ENCODE data around the gene STH. TPM values are rescaled to one million over a fixed set of nuclear protein-coding genes. Genes with fewer than 3 reads are reported as not detected.

STH gene
- total and polyA plus RNA-seq, 4 experiments from 2014 or later = not detected

DNA sequence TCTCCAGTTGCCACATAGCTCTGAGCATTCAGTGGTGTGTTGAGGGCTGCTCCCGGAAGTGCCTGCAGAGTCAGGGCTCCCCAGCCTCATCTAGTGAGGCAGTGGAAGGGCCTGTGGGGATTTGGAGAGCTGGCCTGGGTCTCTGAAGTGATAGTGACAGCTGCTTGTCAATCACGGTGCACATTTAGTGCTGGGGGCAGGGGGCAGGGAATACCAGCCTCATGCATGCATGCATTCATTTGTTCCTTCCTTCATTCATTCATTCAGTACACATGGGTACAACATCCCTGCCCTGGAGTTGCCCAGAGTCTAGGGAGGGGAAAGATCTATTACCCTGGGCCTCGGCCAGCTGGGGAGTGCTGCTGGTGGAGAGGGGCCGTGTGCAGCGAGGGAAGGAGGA lies 11.3 kb upstream of the STH start:
- H3K27ac Mint-ChIP-seq = no peak overlapping the region
- ChIA-PET POLR2A (ENCODE audit: partially characterized antibody) (no interaction called here), CTCF (ENCODE audit: partially characterized antibody) (interaction anchor here (1.0 to 1.1 kb wide), 2 partner anchors 15 to 16 kb away, joined by 3 read pairs; no protein-coding TSS in a partner anchor)
- Histone ChIP-seq H3K9me3 (ENCODE audit: control insufficient read depth in 1 of 2, low read length in 2 of 2) (no peaks in the 10 kb centered on the region), H3K27me3 (ENCODE audit: insufficient read depth, low read length) (no peaks in the 10 kb centered on the region), H3K4me1 (ENCODE audit: insufficient read depth, low read length) (no peaks in the 10 kb centered on the region), H3K4me3 (ENCODE audit: low read length in 2 of 2) (no peak overlapping the region), H3K36me3 (ENCODE audit: insufficient read depth, low read length) (no peaks in the 10 kb centered on the region), H3K27ac (ENCODE audit: low read depth, low read length) (no peak overlapping the region)
- peaks cover 0 to 6% (median 0%) of the 10 kb centered on the region in 4 donors for H3K4me1 Mint-ChIP-seq
- H3K4me3 Mint-ChIP-seq = no peak overlapping the region
- H3K9me3 Mint-ChIP-seq = peaks cover 0 to 3% (median 0%) of the 10 kb centered on the region in 8 donors
- peaks cover 0 to 1% of the 10 kb centered on the region in 2 donors for H3K27me3 Mint-ChIP-seq
- intact Hi-C loops (cut with micrococcal nuclease) = no loop called here
- H3K36me3 Mint-ChIP-seq = no peaks in the 10 kb centered on the region
- DNase-seq = no peak

DNA sequence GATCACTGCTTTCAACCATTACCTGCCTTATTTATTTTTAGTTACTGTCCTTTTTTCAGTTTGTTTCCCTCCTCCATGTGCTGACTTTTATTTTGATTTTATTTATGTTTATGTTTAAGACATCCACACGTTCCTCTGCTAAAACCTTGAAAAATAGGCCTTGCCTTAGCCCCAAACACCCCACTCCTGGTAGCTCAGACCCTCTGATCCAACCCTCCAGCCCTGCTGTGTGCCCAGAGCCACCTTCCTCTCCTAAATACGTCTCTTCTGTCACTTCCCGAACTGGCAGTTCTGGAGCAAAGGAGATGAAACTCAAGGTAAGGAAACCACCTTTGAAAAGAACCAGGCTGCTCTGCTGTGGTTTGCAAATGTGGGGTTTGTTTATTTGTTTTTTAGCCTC lies 9.3 kb upstream of the STH start:
- POLR2A ChIA-PET (ENCODE audit: partially characterized antibody) = no interaction called here
- H3K27ac Mint-ChIP-seq = peak overlapping the region in 4 of 7 donors; percentile 19 to 64 (median 59)
- DNase-seq = no peak
- no peaks in the 10 kb centered on the region for H3K36me3 Mint-ChIP-seq
- no peak overlapping the region for H3K4me3 Mint-ChIP-seq
- no peaks in the 10 kb centered on the region for H3K9me3 ChIP-seq (ENCODE audit: control insufficient read depth in 1 of 2, low read length in 2 of 2)
- CTCF ChIA-PET (ENCODE audit: partially characterized antibody) = interaction anchor here (1.5 kb wide), 1 partner anchor 12 kb away, joined by 6 read pairs; no protein-coding TSS in a partner anchor
- no peak overlapping the region for H3K27ac ChIP-seq (ENCODE audit: low read depth, low read length)
- H3K4me3 ChIP-seq (ENCODE audit: low read length in 2 of 2) = no peak overlapping the region
- peaks cover 0 to 3% (median 0%) of the 10 kb centered on the region in 8 donors for H3K9me3 Mint-ChIP-seq
- H3K27me3 ChIP-seq (ENCODE audit: insufficient read depth, low read length) = no peaks in the 10 kb centered on the region
- H3K36me3 ChIP-seq (ENCODE audit: insufficient read depth, low read length) = no peaks in the 10 kb centered on the region
- H3K27me3 Mint-ChIP-seq = no peaks in the 10 kb centered on the region
- intact Hi-C loops (cut with micrococcal nuclease) = no loop called here
- H3K4me1 ChIP-seq (ENCODE audit: insufficient read depth, low read length) = no peaks in the 10 kb centered on the region
- H3K4me1 Mint-ChIP-seq = peaks cover 0 to 6% (median 0%) of the 10 kb centered on the region in 4 donors

DNA sequence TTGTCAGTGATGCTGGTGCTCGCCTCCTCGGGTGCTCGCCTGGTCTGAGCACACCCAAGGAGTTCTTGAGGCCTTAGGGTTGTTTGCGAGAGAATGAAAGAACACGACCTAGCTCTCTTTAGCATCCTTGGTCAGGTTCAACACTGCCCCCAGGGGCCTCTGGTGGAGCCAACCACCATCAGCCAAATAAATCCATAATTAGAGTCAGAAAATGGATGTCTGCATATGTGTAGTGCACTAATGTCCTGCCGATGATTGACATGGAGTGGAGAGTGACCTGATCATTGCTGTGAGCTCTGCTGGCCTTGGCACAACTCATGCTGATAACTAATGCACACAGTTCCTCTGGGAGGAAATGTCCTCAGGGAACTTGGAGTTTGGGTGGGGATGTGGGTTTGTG lies 8.2 kb upstream of the STH start:
- H3K9me3 ChIP-seq (ENCODE audit: control insufficient read depth in 1 of 2, low read length in 2 of 2) = no peaks in the 10 kb centered on the region
- Mint-ChIP-seq H3K9me3 (peaks cover 0 to under 1% (median 0%) of the 10 kb centered on the region in 8 donors), H3K36me3 (no peaks in the 10 kb centered on the region), H3K4me3 (no peak overlapping the region), H3K4me1 (peaks cover 0 to 1% (median 0%) of the 10 kb centered on the region in 4 donors), H3K27me3 (no peaks in the 10 kb centered on the region), H3K27ac (no peak overlapping the region)
- H3K27me3 ChIP-seq (ENCODE audit: insufficient read depth, low read length) = no peaks in the 10 kb centered on the region
- no peak overlapping the region for H3K4me3 ChIP-seq (ENCODE audit: low read length in 2 of 2)
- DNase-seq = no peak
- H3K4me1 ChIP-seq (ENCODE audit: insufficient read depth, low read length) = no peaks in the 10 kb centered on the region
- ChIA-PET POLR2A (ENCODE audit: partially characterized antibody) (interaction anchor here (0.6 kb wide), 1 partner anchor 30 kb away, joined by 3 read pairs; no protein-coding TSS in a partner anchor), CTCF (ENCODE audit: partially characterized antibody) (interaction anchor here (1.5 kb wide), 1 partner anchor 11 kb away, joined by 6 read pairs; no protein-coding TSS in a partner anchor)
- no peaks in the 10 kb centered on the region for H3K36me3 ChIP-seq (ENCODE audit: insufficient read depth, low read length)
- intact Hi-C loops (cut with micrococcal nuclease) = no loop called here
- H3K27ac ChIP-seq (ENCODE audit: low read depth, low read length) = no peak overlapping the region

DNA sequence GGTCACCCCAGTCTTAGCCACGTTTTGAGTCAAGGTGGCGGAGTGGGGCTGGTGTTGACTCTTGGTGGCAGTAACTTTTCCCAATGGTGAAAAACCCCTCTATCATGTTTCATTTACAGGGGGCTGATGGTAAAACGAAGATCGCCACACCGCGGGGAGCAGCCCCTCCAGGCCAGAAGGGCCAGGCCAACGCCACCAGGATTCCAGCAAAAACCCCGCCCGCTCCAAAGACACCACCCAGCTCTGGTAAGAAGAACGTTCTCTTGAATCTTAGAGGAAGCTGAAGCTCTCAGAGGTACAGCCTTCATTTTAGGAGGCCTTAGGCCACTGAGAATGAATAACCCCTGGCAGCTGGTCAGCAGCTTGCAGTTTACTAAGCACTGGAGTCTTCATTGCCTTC lies 7.7 kb upstream of the STH start:
- no peaks in the 10 kb centered on the region for H3K27me3 ChIP-seq (ENCODE audit: insufficient read depth, low read length)
- DNase-seq = no peak
- no peak overlapping the region for H3K4me3 ChIP-seq (ENCODE audit: low read length in 2 of 2)
- ChIA-PET POLR2A (ENCODE audit: partially characterized antibody) (no interaction called here), CTCF (ENCODE audit: partially characterized antibody) (interaction anchor here (1.5 kb wide), 1 partner anchor 11 kb away, joined by 6 read pairs; no protein-coding TSS in a partner anchor)
- Mint-ChIP-seq H3K4me1 (no peaks in the 10 kb centered on the region), H3K27me3 (no peaks in the 10 kb centered on the region), H3K4me3 (no peak overlapping the region), H3K36me3 (no peaks in the 10 kb centered on the region), H3K27ac (no peak overlapping the region), H3K9me3 (no peaks in the 10 kb centered on the region)
- intact Hi-C loops (cut with micrococcal nuclease) = no loop called here
- H3K4me1 ChIP-seq (ENCODE audit: insufficient read depth, low read length) = no peaks in the 10 kb centered on the region
- no peaks in the 10 kb centered on the region for H3K9me3 ChIP-seq (ENCODE audit: control insufficient read depth in 1 of 2, low read length in 2 of 2)
- H3K27ac ChIP-seq (ENCODE audit: low read depth, low read length) = no peak overlapping the region
- no peaks in the 10 kb centered on the region for H3K36me3 ChIP-seq (ENCODE audit: insufficient read depth, low read length)

DNA sequence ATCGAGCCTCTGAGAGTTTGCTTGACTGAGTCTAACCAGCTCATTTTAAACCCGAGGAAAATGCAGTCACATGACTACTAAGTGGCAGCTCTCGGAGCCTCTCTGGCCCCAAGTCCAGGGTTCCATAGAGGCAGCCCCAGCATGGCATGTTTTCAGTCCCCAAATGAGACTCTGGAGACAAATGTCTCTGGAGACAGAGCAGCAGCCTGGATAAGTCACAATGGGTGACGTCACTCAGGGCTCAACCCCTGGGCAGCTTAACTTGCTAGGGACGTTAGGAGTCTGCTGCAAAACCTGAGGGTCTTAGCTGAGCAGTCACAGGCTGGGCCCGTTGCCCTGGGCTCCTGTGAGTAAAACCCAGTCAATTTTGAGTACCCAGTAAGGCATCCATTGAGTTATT lies 6.9 kb upstream of the STH start:
- intact Hi-C loops (cut with micrococcal nuclease) = no loop called here
- CTCF ChIA-PET (ENCODE audit: partially characterized antibody) = no interaction called here
- H3K4me3 ChIP-seq (ENCODE audit: low read length in 2 of 2) = no peak overlapping the region

DNA sequence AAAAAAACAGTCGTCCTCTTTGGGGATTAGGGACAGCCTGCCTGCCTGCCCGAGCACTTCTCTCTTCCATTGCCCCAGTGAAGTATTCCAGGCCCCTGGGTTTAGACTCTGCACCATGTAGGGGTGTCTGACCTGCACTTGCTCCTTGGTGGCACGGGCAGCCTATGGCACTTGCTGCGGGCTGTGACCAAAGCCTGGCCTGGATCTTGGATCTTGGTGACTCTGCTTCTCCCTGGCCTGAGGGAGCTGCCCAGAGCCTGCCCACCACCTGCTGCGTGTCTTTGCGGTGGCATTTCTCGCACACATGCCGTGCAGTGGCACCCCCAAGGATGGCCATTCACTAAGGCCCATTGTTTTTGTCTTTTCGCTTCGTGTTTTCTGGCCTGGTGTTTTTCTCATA lies 6.1 kb upstream of the STH start:
- no peaks in the 10 kb centered on the region for H3K4me1 ChIP-seq (ENCODE audit: insufficient read depth, low read length)
- intact Hi-C loops (cut with micrococcal nuclease) = no loop called here
- DNase-seq = no peak
- no peaks in the 10 kb centered on the region for H3K9me3 ChIP-seq (ENCODE audit: control insufficient read depth in 1 of 2, low read length in 2 of 2)
- H3K4me3 Mint-ChIP-seq = no peak overlapping the region
- POLR2A ChIA-PET (ENCODE audit: partially characterized antibody) = no interaction called here
- no peaks in the 10 kb centered on the region for H3K27me3 ChIP-seq (ENCODE audit: insufficient read depth, low read length)
- H3K36me3 Mint-ChIP-seq = no peaks in the 10 kb centered on the region
- no peaks in the 10 kb centered on the region for H3K36me3 ChIP-seq (ENCODE audit: insufficient read depth, low read length)
- H3K27ac Mint-ChIP-seq = no peak overlapping the region
- no peaks in the 10 kb centered on the region for H3K9me3 Mint-ChIP-seq
- CTCF ChIA-PET (ENCODE audit: partially characterized antibody) = interaction anchor here (1.0 kb wide), 1 partner anchor 9 kb away, joined by 3 read pairs; no protein-coding TSS in a partner anchor
- H3K27ac ChIP-seq (ENCODE audit: low read depth, low read length) = no peak overlapping the region
- H3K27me3 Mint-ChIP-seq = no peaks in the 10 kb centered on the region
- H3K4me1 Mint-ChIP-seq = no peaks in the 10 kb centered on the region
- no peak overlapping the region for H3K4me3 ChIP-seq (ENCODE audit: low read length in 2 of 2)

More for the DNA sequence above, 6.9 kb upstream of the STH start:
- no peak overlapping the region for H3K4me3 Mint-ChIP-seq
- Histone ChIP-seq H3K36me3 (ENCODE audit: insufficient read depth, low read length) (no peaks in the 10 kb centered on the region), H3K27me3 (ENCODE audit: insufficient read depth, low read length) (no peaks in the 10 kb centered on the region), H3K27ac (ENCODE audit: low read depth, low read length) (no peak overlapping the region), H3K4me1 (ENCODE audit: insufficient read depth, low read length) (no peaks in the 10 kb centered on the region), H3K9me3 (ENCODE audit: control insufficient read depth in 1 of 2, low read length in 2 of 2) (no peaks in the 10 kb centered on the region)
- H3K27ac Mint-ChIP-seq = no peak overlapping the region
- H3K4me1 Mint-ChIP-seq = no peaks in the 10 kb centered on the region
- POLR2A ChIA-PET (ENCODE audit: partially characterized antibody) = no interaction called here
- DNase-seq = no peak
- no peaks in the 10 kb centered on the region for H3K36me3 Mint-ChIP-seq
- no peaks in the 10 kb centered on the region for H3K9me3 Mint-ChIP-seq
- no peaks in the 10 kb centered on the region for H3K27me3 Mint-ChIP-seq

DNA sequence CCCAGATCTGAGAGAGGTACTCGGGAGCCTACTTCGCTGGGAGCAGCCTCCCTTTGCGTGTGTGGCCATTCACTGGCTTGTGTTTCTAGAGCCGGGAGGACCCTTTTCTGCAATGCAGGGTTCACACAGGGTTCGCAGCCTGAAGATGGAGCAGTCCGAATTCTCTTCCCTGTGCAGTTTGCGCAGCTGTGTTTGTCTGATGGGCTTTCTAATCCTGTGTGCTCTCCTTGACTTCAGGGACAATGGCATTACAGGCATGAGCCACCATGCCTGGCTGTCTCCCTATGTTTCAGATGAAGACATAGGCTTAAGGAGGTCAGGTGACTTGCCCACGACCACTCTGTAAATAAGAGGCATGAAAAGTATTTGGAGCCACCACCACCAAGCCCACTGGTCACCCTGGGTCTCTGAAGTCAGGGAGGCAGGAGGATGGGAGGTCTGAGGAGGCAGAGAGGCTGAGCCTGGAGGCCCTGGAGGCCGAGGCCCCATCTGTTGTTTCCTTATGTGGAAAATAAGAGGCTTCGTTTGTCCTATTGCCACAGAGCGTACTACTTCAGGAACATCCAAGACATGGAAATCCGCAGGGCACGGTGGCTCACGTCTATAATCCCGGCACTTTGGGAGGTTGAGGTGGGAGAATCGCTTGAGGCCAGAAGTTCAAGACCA lies 5.0 kb upstream of the STH start:
- Mint-ChIP-seq H3K4me3 (no peak overlapping the region), H3K27ac (peak overlapping the region in 1 of 7 donors; percentile 57), H3K9me3 (no peaks in the 10 kb centered on the region), H3K27me3 (no peaks in the 10 kb centered on the region), H3K4me1 (no peaks in the 10 kb centered on the region), H3K36me3 (no peaks in the 10 kb centered on the region)
- Histone ChIP-seq H3K4me3 (ENCODE audit: low read length in 2 of 2) (no peak overlapping the region), H3K27ac (ENCODE audit: low read depth, low read length) (no peak overlapping the region), H3K36me3 (ENCODE audit: insufficient read depth, low read length) (no peaks in the 10 kb centered on the region), H3K4me1 (ENCODE audit: insufficient read depth, low read length) (no peaks in the 10 kb centered on the region), H3K9me3 (ENCODE audit: control insufficient read depth in 1 of 2, low read length in 2 of 2) (no peaks in the 10 kb centered on the region), H3K27me3 (ENCODE audit: insufficient read depth, low read length) (no peaks in the 10 kb centered on the region)
- no peak for DNase-seq
- ChIA-PET POLR2A (ENCODE audit: partially characterized antibody) (no interaction called here), CTCF (ENCODE audit: partially characterized antibody) (no interaction called here)
- intact Hi-C loops (cut with micrococcal nuclease) = no loop called here
